Neural cell (in vitro differentiated cells): ENCODE measurements around the gene TSFM. TPM values are rescaled to one million over a fixed set of nuclear protein-coding genes. Genes with fewer than 3 reads are reported as not detected.

Source experiments
- H2AFZ ChIP-seq: fragments of 200-600, 300-800 bp; sonication (generic), shearing (Covaris generic); 2 replicates; pipeline ENCODE4 v1.6.0; 2014; ENCODE audit warnings: low read depth, mild to moderate bottlenecking, antibody characterized with exemption, low read length, moderate library complexity
- H3F3A ChIP-seq: fragments of 200-600 bp; shearing (Covaris generic); 2 replicates; pipeline ENCODE4 v1.6.1; 2016; ENCODE audit warnings: mild to moderate bottlenecking, moderate library complexity, mixed read lengths, antibody characterized with exemption, low read length; ENCODE audit not compliant: insufficient read depth, poor library complexity, severe bottlenecking
- H3K27ac ChIP-seq: fragments of 200-600, 300-800 bp; sonication (generic), shearing (Covaris generic); 2 replicates; pipeline ENCODE4 v1.5.1; 2014; ENCODE audit warnings: mild to moderate bottlenecking, low read length, moderate library complexity
- H3K27me3 ChIP-seq: fragments of 300-800, 200-600 bp; sonication (generic), shearing (Covaris generic); 2 replicates; pipeline ENCODE4 v1.6.0; 2014; ENCODE audit warnings: mild to moderate bottlenecking, low read depth, low read length, moderate library complexity; ENCODE audit not compliant: insufficient read depth
- H3K36me3 ChIP-seq: fragments of 300-800, 200-600 bp; sonication (generic), shearing (Covaris generic); 2 replicates; pipeline ENCODE4 v1.5.1; 2014; ENCODE audit warnings: mild to moderate bottlenecking, antibody characterized with exemption, low read length, moderate library complexity; ENCODE audit not compliant: insufficient read depth
- H3K4me2 ChIP-seq: fragments of 300-800, 200-600 bp; sonication (generic), shearing (Covaris generic); 2 replicates; pipeline ENCODE4 v1.6.0; 2014; ENCODE audit warnings: mild to moderate bottlenecking, low read length
- H3K4me3 ChIP-seq: fragments of 300-800, 200-600 bp; sonication (generic), shearing (Covaris generic); 2 replicates; pipeline ENCODE4 v1.5.1; 2014; ENCODE audit warnings: mild to moderate bottlenecking, low read length, moderate library complexity
- H3K79me2 ChIP-seq: fragments of 200-600 bp; shearing (Covaris generic); replicated peaks from 2 replicates; pipeline ENCODE4 v1.6.0; 2014; ENCODE audit warnings: mild to moderate bottlenecking, low read length, moderate library complexity; ENCODE audit not compliant: insufficient read depth
- H3K9ac ChIP-seq: fragments of 300-800, 200-600 bp; sonication (generic), shearing (Covaris generic); 2 replicates; pipeline ENCODE4 v1.6.1; 2016; ENCODE audit warnings: mild to moderate bottlenecking, low read length, mixed read lengths
- H3K9me2 ChIP-seq: fragments of 200-600 bp; shearing (Covaris generic); 2 replicates; pipeline ENCODE4 v1.6.1; 2016; ENCODE audit warnings: mild to moderate bottlenecking, low read length, mixed read lengths; ENCODE audit not compliant: insufficient read depth
- H3K9me3 ChIP-seq: fragments of 200-600, 300-800 bp; sonication (generic), shearing (Covaris generic); 2 replicates; pipeline ENCODE4 v1.6.1; 2016; ENCODE audit warnings: mild to moderate bottlenecking, mixed run types, low read length, moderate library complexity, mixed read lengths
- H4K20me1 ChIP-seq: fragments of 200-600 bp; shearing (Covaris generic); 2 replicates; pipeline ENCODE4 v1.6.1; 2016; ENCODE audit warnings: mild to moderate bottlenecking, mixed run types; ENCODE audit not compliant: insufficient read depth
- EP300 ChIP-seq: fragments of 450-650 bp; conservative IDR thresholded peaks from 2 replicates; pipeline ENCODE4 v1.6.1; 2014; ENCODE audit warnings: antibody characterized with exemption, mild to moderate bottlenecking, moderate library complexity; ENCODE audit not compliant: poor library complexity, severe bottlenecking
- EZH2 ChIP-seq: fragments of 200-600, 300-800 bp; shearing (Covaris generic), sonication (generic); IDR thresholded peaks from 2 replicates; pipeline ENCODE4 v1.6.1; 2014; ENCODE audit warnings: antibody characterized with exemption, low read length, borderline replicate concordance, mild to moderate bottlenecking; ENCODE audit not compliant: insufficient read depth, poor library complexity, severe bottlenecking
- MXI1 ChIP-seq: fragments of 450-650 bp; conservative IDR thresholded peaks from 2 replicates; pipeline ENCODE4 v1.6.1; 2014; ENCODE audit warnings: antibody characterized with exemption, mild to moderate bottlenecking; ENCODE audit not compliant: poor library complexity, severe bottlenecking
- POLR2AphosphoS5 ChIP-seq: IDR thresholded peaks from 2 replicates; pipeline ENCODE4 v1.6.1; 2012
- RAD21 ChIP-seq: fragments of 450-650 bp; conservative IDR thresholded peaks from 2 replicates; pipeline ENCODE4 v1.6.1; 2014; ENCODE audit warnings: antibody characterized with exemption, mild to moderate bottlenecking, moderate library complexity
- SMC3 ChIP-seq: fragments of 450-650 bp; conservative IDR thresholded peaks from 2 replicates; pipeline ENCODE4 v1.6.1; 2014; ENCODE audit warnings: antibody characterized with exemption, mild to moderate bottlenecking, moderate library complexity; ENCODE audit not compliant: poor library complexity
- TAF1 ChIP-seq: IDR thresholded peaks from 2 replicates; pipeline ENCODE4 v1.6.1; 2012; ENCODE audit warnings: low read depth
- polyA plus RNA-seq: library from polyadenylated mRNA; depleted of rRNA; stranded (reverse); fragments of >200 nt; gene quantifications from 2 replicates; pipeline ENCODE4 v1.2.3, GENCODE V29; 2014
- TF ChIP-seq, protein P1 (sequence below): IDR thresholded peaks from 2 replicates; pipeline ENCODE4 v1.6.1; 2012; ENCODE audit warnings: borderline replicate concordance
- TF ChIP-seq, protein P2 (sequence below): fragments of 450-650 bp; IDR thresholded peaks from 2 replicates; pipeline ENCODE4 v1.5.1; 2014; ENCODE audit warnings: antibody characterized with exemption, mild to moderate bottlenecking, moderate library complexity; ENCODE audit not compliant: poor library complexity, severe bottlenecking

Gene TSFM
- polyA plus RNA-seq, 1 donor from 2014 or later = 37.8 TPM

DNA sequence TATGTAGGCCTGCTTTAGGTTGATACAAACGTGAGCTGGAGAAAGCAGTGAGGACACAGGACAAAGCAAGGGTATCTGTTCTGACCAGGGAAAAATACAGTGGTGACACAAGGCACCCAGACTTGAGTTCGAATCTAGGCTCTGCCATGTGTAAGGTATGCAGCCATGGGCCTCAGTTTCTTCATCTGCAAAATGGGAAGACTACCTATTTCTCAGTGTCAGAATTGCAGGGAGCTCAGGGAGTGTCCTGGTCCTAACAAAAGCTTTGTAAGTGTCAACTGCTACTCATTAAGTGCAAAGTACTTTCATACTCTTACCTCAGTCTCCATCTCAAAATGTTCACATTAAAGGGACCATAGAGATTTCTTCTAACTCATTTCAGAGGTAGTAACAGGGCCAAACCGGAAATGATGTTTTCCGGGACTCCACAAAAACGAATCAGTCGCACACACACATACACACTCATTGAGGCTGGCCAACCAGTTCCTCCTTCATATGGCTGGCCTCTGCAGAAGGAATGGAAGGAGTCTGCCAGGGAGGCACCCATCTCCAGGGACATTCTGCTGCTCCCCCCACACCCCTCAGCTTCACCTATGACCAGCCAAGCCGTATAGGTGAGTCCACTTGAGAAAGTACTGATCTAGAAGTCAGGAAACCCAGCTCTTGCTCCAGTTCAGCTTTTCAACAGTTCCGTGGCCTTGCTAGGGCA, 56.2 kb downstream of the TSFM start:
- TF ChIP-seq SMC3 (no peak), POLR2AphosphoS5 (no peak), EZH2 (no peak), TAF1 (no peak), EP300 (no peak), MXI1 (no peak), RAD21 (no peak)
- TF ChIP-seq, protein P1, sequence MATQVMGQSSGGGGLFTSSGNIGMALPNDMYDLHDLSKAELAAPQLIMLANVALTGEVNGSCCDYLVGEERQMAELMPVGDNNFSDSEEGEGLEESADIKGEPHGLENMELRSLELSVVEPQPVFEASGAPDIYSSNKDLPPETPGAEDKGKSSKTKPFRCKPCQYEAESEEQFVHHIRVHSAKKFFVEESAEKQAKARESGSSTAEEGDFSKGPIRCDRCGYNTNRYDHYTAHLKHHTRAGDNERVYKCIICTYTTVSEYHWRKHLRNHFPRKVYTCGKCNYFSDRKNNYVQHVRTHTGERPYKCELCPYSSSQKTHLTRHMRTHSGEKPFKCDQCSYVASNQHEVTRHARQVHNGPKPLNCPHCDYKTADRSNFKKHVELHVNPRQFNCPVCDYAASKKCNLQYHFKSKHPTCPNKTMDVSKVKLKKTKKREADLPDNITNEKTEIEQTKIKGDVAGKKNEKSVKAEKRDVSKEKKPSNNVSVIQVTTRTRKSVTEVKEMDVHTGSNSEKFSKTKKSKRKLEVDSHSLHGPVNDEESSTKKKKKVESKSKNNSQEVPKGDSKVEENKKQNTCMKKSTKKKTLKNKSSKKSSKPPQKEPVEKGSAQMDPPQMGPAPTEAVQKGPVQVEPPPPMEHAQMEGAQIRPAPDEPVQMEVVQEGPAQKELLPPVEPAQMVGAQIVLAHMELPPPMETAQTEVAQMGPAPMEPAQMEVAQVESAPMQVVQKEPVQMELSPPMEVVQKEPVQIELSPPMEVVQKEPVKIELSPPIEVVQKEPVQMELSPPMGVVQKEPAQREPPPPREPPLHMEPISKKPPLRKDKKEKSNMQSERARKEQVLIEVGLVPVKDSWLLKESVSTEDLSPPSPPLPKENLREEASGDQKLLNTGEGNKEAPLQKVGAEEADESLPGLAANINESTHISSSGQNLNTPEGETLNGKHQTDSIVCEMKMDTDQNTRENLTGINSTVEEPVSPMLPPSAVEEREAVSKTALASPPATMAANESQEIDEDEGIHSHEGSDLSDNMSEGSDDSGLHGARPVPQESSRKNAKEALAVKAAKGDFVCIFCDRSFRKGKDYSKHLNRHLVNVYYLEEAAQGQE = no peak
- TF ChIP-seq, protein P2, sequence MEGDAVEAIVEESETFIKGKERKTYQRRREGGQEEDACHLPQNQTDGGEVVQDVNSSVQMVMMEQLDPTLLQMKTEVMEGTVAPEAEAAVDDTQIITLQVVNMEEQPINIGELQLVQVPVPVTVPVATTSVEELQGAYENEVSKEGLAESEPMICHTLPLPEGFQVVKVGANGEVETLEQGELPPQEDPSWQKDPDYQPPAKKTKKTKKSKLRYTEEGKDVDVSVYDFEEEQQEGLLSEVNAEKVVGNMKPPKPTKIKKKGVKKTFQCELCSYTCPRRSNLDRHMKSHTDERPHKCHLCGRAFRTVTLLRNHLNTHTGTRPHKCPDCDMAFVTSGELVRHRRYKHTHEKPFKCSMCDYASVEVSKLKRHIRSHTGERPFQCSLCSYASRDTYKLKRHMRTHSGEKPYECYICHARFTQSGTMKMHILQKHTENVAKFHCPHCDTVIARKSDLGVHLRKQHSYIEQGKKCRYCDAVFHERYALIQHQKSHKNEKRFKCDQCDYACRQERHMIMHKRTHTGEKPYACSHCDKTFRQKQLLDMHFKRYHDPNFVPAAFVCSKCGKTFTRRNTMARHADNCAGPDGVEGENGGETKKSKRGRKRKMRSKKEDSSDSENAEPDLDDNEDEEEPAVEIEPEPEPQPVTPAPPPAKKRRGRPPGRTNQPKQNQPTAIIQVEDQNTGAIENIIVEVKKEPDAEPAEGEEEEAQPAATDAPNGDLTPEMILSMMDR = no peak
- peaks cover 18% of the 10 kb centered on the region for H4K20me1 ChIP-seq
- H3F3A ChIP-seq = no peaks in the 10 kb centered on the region
- no peaks in the 10 kb centered on the region for H3K9me3 ChIP-seq
- no peak overlapping the region for H3K27ac ChIP-seq
- peaks cover 94% of the 10 kb centered on the region for H3K79me2 ChIP-seq
- no peak overlapping the region for H3K4me2 ChIP-seq
- H3K9ac ChIP-seq = no peak overlapping the region
- H2AFZ ChIP-seq = no peak overlapping the region
- H3K4me3 ChIP-seq = no peak overlapping the region
- H3K36me3 ChIP-seq = no peaks in the 10 kb centered on the region
- no peaks in the 10 kb centered on the region for H3K9me2 ChIP-seq
- H3K27me3 ChIP-seq = no peaks in the 10 kb centered on the region

DNA sequence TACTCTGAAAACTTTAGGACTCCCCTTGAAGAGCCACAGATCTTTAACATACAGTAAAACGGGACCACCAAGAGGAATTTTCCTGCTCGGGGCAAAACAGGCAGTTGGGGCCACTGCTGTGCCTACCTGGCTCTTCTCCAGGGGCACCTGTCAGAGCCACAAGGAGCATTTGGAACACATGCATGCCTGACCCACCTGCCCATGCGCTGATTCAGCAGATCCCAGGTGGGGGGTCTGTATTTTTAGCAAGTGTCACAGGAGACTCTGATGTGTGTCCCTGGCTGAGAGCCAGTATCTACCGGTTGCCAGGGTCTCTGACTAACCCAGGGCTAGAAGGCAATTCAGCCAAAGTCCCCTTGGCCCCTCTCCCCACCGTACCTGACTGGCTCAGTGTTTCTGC, 57.4 kb downstream of the TSFM start:
- H3K4me2 ChIP-seq = no peak overlapping the region
- H3K79me2 ChIP-seq = peaks cover 97% of the 10 kb centered on the region

More for the DNA sequence above, 57.4 kb downstream of the TSFM start:
- Histone ChIP-seq H3K27ac (no peak overlapping the region), H4K20me1 (peaks cover 22% of the 10 kb centered on the region), H3F3A (no peaks in the 10 kb centered on the region), H3K9ac (no peak overlapping the region), H2AFZ (no peak overlapping the region), H3K9me2 (no peaks in the 10 kb centered on the region), H3K4me3 (no peak overlapping the region), H3K9me3 (no peaks in the 10 kb centered on the region), H3K36me3 (no peaks in the 10 kb centered on the region), H3K27me3 (no peaks in the 10 kb centered on the region)
- TF ChIP-seq, protein P1 = no peak
- TF ChIP-seq RAD21 = no peak
- no peak for TF ChIP-seq EP300
- TF ChIP-seq EZH2 = no peak
- no peak for TF ChIP-seq SMC3
- TF ChIP-seq TAF1 = no peak
- TF ChIP-seq POLR2AphosphoS5 = no peak
